Measurements from ENCODE around the gene CCNJL.
A peak's percentile ranks its signal among the peaks of the same experiment; 100 is the strongest.

CCNJL gene

GRCh38 chr5:160278343-160278742 is 34.0 kb downstream of the CCNJL start:
- no peak for DNase-seq
- ChIA-PET POLR2A (no interaction called here), CTCF (no interaction called here)
- Histone ChIP-seq H3K27me3 (replicated peaks in 2 of 5; ENCODE audit: control insufficient read depth in 4 of 5, insufficient read depth in 5 of 5, low read length in 4 of 5) (no peaks in the 10 kb centered on the region), H3K4me3 (ENCODE audit: control insufficient read depth in 1 of 7, extremely low read depth in 1 of 7, insufficient read depth in 4 of 7, low read depth in 2 of 7, low read length in 6 of 7) (no peak overlapping the region), H3K4me1 (ENCODE audit: control extremely low read depth in 1 of 4, control insufficient read depth in 4 of 4, insufficient read depth in 4 of 4, low read length in 3 of 4) (no peaks in the 10 kb centered on the region), H3K27ac (ENCODE audit: insufficient read depth in 1 of 2, low read depth in 1 of 2, low read length in 2 of 2, poor library complexity in 1 of 2, severe bottlenecking in 2 of 2) (no peak overlapping the region), H3K36me3 (ENCODE audit: control insufficient read depth in 4 of 4, insufficient read depth in 4 of 4, low read length in 3 of 4) (no peaks in the 10 kb centered on the region), H3K9me3 (ENCODE audit: control extremely low read depth in 1 of 5, control insufficient read depth in 4 of 5, insufficient read depth in 2 of 5, low read depth in 1 of 5, low read length in 4 of 5) (no peaks in the 10 kb centered on the region)
- WGBS (ENCODE audit: insufficient coverage), result 94% methylated on average over 6 of the region's 7 CpGs

- POLR2A ChIA-PET, result no interaction called here
- no peak overlapping the region for H3K4me3 ChIP-seq (ENCODE audit: control insufficient read depth in 1 of 7, extremely low read depth in 1 of 7, insufficient read depth in 4 of 7, low read depth in 2 of 7, low read length in 6 of 7)
- 61% methylated on average over 5 of the region's 5 CpGs for WGBS (ENCODE audit: insufficient coverage)
- CTCF ChIA-PET, result interaction anchor here (0.6 to 1.0 kb wide), 2 partner anchors 9 to 16 kb away, joined by 3 read pairs; no protein-coding TSS in a partner anchor
- H3K27me3 ChIP-seq (replicated peaks in 2 of 5; ENCODE audit: control insufficient read depth in 4 of 5, insufficient read depth in 5 of 5, low read length in 4 of 5), result no peaks in the 10 kb centered on the region
- no peaks in the 10 kb centered on the region for H3K9me3 ChIP-seq (ENCODE audit: control extremely low read depth in 1 of 5, control insufficient read depth in 4 of 5, insufficient read depth in 2 of 5, low read depth in 1 of 5, low read length in 4 of 5)
- H3K36me3 ChIP-seq (ENCODE audit: control insufficient read depth in 4 of 4, insufficient read depth in 4 of 4, low read length in 3 of 4), result no peaks in the 10 kb centered on the region
- DNase-seq, result no peak
- H3K27ac ChIP-seq (ENCODE audit: insufficient read depth in 1 of 2, low read depth in 1 of 2, low read length in 2 of 2, poor library complexity in 1 of 2, severe bottlenecking in 2 of 2), result no peak overlapping the region
- H3K4me1 ChIP-seq (ENCODE audit: control extremely low read depth in 1 of 4, control insufficient read depth in 4 of 4, insufficient read depth in 4 of 4, low read length in 3 of 4), result peaks cover 8 to 24% (median 18%) of the 10 kb centered on the region in 4 experiments
Measured at GRCh38 chr5:160274483-160274931, 37.9 kb downstream of the CCNJL start.

- Histone ChIP-seq H3K27ac (ENCODE audit: insufficient read depth in 1 of 2, low read depth in 1 of 2, low read length in 2 of 2, poor library complexity in 1 of 2, severe bottlenecking in 2 of 2) (no peak overlapping the region), H3K27me3 (replicated peaks in 2 of 5; ENCODE audit: control insufficient read depth in 4 of 5, insufficient read depth in 5 of 5, low read length in 4 of 5) (no peaks in the 10 kb centered on the region), H3K36me3 (ENCODE audit: control insufficient read depth in 4 of 4, insufficient read depth in 4 of 4, low read length in 3 of 4) (no peaks in the 10 kb centered on the region), H3K4me3 (ENCODE audit: control insufficient read depth in 1 of 7, extremely low read depth in 1 of 7, insufficient read depth in 4 of 7, low read depth in 2 of 7, low read length in 6 of 7) (no peak overlapping the region), H3K9me3 (ENCODE audit: control extremely low read depth in 1 of 5, control insufficient read depth in 4 of 5, insufficient read depth in 2 of 5, low read depth in 1 of 5, low read length in 4 of 5) (no peaks in the 10 kb centered on the region), H3K4me1 (ENCODE audit: control extremely low read depth in 1 of 4, control insufficient read depth in 4 of 4, insufficient read depth in 4 of 4, low read length in 3 of 4) (peaks cover 10 to 37% (median 34%) of the 10 kb centered on the region in 4 experiments)
- ChIA-PET POLR2A (no interaction called here), CTCF (interaction anchor here (1.1 to 1.2 kb wide), 2 partner anchors 9 to 29 kb away, joined by 3 to 5 read pairs; no protein-coding TSS in a partner anchor)
- WGBS (ENCODE audit: insufficient coverage), result 100% methylated on average over 2 of the region's 2 CpGs
- no peak for DNase-seq
Measured at GRCh38 chr5:160272889-160273288, 39.5 kb downstream of the CCNJL start.

GRCh38 chr5:160272264-160272663 is 40.1 kb downstream of the CCNJL start:
- WGBS (ENCODE audit: insufficient coverage), result 100% methylated on average over 3 of the region's 3 CpGs
- H3K4me3 ChIP-seq (ENCODE audit: control insufficient read depth in 1 of 7, extremely low read depth in 1 of 7, insufficient read depth in 4 of 7, low read depth in 2 of 7, low read length in 6 of 7), result no peak overlapping the region
- peaks cover 10 to 37% (median 34%) of the 10 kb centered on the region in 4 experiments for H3K4me1 ChIP-seq (ENCODE audit: control extremely low read depth in 1 of 4, control insufficient read depth in 4 of 4, insufficient read depth in 4 of 4, low read length in 3 of 4)
- H3K9me3 ChIP-seq (ENCODE audit: control extremely low read depth in 1 of 5, control insufficient read depth in 4 of 5, insufficient read depth in 2 of 5, low read depth in 1 of 5, low read length in 4 of 5), result no peaks in the 10 kb centered on the region
- no peak overlapping the region for H3K27ac ChIP-seq (ENCODE audit: insufficient read depth in 1 of 2, low read depth in 1 of 2, low read length in 2 of 2, poor library complexity in 1 of 2, severe bottlenecking in 2 of 2)
- POLR2A ChIA-PET, result interaction anchor here (3.0 kb wide), 1 partner anchor 11 kb away, joined by 10 read pairs; no protein-coding TSS in a partner anchor
- CTCF ChIA-PET, result interaction anchor here (1.0 to 1.4 kb wide), 5 partner anchors 10 to 71 kb away, joined by 3 to 5 read pairs (median 3); partner anchors contain the start of gene FABP6
- no peaks in the 10 kb centered on the region for H3K27me3 ChIP-seq (replicated peaks in 2 of 5; ENCODE audit: control insufficient read depth in 4 of 5, insufficient read depth in 5 of 5, low read length in 4 of 5)
- no peaks in the 10 kb centered on the region for H3K36me3 ChIP-seq (ENCODE audit: control insufficient read depth in 4 of 4, insufficient read depth in 4 of 4, low read length in 3 of 4)
- DNase-seq, result no peak

- no peak overlapping the region for H3K4me3 ChIP-seq (ENCODE audit: control insufficient read depth in 1 of 7, extremely low read depth in 1 of 7, insufficient read depth in 4 of 7, low read depth in 2 of 7, low read length in 6 of 7)
- ChIA-PET POLR2A (interaction anchor here (3.0 kb wide), 1 partner anchor 11 kb away, joined by 10 read pairs; no protein-coding TSS in a partner anchor), CTCF (interaction anchor here (1.0 to 1.4 kb wide), 5 partner anchors 10 to 71 kb away, joined by 3 to 5 read pairs (median 3); partner anchors contain the start of gene FABP6)
- H3K4me1 ChIP-seq (ENCODE audit: control extremely low read depth in 1 of 4, control insufficient read depth in 4 of 4, insufficient read depth in 4 of 4, low read length in 3 of 4), result peaks cover 10 to 37% (median 34%) of the 10 kb centered on the region in 4 experiments
- no peaks in the 10 kb centered on the region for H3K27me3 ChIP-seq (replicated peaks in 2 of 5; ENCODE audit: control insufficient read depth in 4 of 5, insufficient read depth in 5 of 5, low read length in 4 of 5)
- WGBS (ENCODE audit: insufficient coverage), result 13% methylated on average over 2 of the region's 6 CpGs
- H3K27ac ChIP-seq (ENCODE audit: insufficient read depth in 1 of 2, low read depth in 1 of 2, low read length in 2 of 2, poor library complexity in 1 of 2, severe bottlenecking in 2 of 2), result no peak overlapping the region
- no peaks in the 10 kb centered on the region for H3K9me3 ChIP-seq (ENCODE audit: control extremely low read depth in 1 of 5, control insufficient read depth in 4 of 5, insufficient read depth in 2 of 5, low read depth in 1 of 5, low read length in 4 of 5)
- no peaks in the 10 kb centered on the region for H3K36me3 ChIP-seq (ENCODE audit: control insufficient read depth in 4 of 4, insufficient read depth in 4 of 4, low read length in 3 of 4)
- DNase-seq, result no peak
Measured at GRCh38 chr5:160271836-160272235, 40.5 kb downstream of the CCNJL start.

- H3K4me3 ChIP-seq (ENCODE audit: control insufficient read depth in 1 of 7, extremely low read depth in 1 of 7, insufficient read depth in 4 of 7, low read depth in 2 of 7, low read length in 6 of 7), result peak overlapping the region in 1 of 7 experiments; percentile 10
- 30% methylated on average over 2 of the region's 8 CpGs for WGBS (ENCODE audit: insufficient coverage)
- H3K9me3 ChIP-seq (ENCODE audit: control extremely low read depth in 1 of 5, control insufficient read depth in 4 of 5, insufficient read depth in 2 of 5, low read depth in 1 of 5, low read length in 4 of 5), result no peaks in the 10 kb centered on the region
- ChIA-PET POLR2A (interaction anchor here (0.5 to 3.0 kb wide), 3 partner anchors 11 to 45 kb away, joined by 3 to 10 read pairs (median 4); no protein-coding TSS in a partner anchor), CTCF (interaction anchor here (1.0 to 2.3 kb wide), 5 partner anchors 10 to 71 kb away, joined by 3 to 7 read pairs (median 4); partner anchors contain the start of gene FABP6)
- H3K4me1 ChIP-seq (ENCODE audit: control extremely low read depth in 1 of 4, control insufficient read depth in 4 of 4, insufficient read depth in 4 of 4, low read length in 3 of 4), result peaks cover 10 to 37% (median 34%) of the 10 kb centered on the region in 4 experiments
- H3K27me3 ChIP-seq (replicated peaks in 2 of 5; ENCODE audit: control insufficient read depth in 4 of 5, insufficient read depth in 5 of 5, low read length in 4 of 5), result no peaks in the 10 kb centered on the region
- no peak overlapping the region for H3K27ac ChIP-seq (ENCODE audit: insufficient read depth in 1 of 2, low read depth in 1 of 2, low read length in 2 of 2, poor library complexity in 1 of 2, severe bottlenecking in 2 of 2)
- peak in 2 of 3 donors; percentile 49 to 67 for DNase-seq
- H3K36me3 ChIP-seq (ENCODE audit: control insufficient read depth in 4 of 4, insufficient read depth in 4 of 4, low read length in 3 of 4), result no peaks in the 10 kb centered on the region
Measured at GRCh38 chr5:160271396-160271795, 41.0 kb downstream of the CCNJL start.

GRCh38 chr5:160270704-160271103 is 41.7 kb downstream of the CCNJL start:
- Histone ChIP-seq H3K36me3 (ENCODE audit: control insufficient read depth in 4 of 4, insufficient read depth in 4 of 4, low read length in 3 of 4) (no peaks in the 10 kb centered on the region), H3K27me3 (replicated peaks in 2 of 5; ENCODE audit: control insufficient read depth in 4 of 5, insufficient read depth in 5 of 5, low read length in 4 of 5) (no peaks in the 10 kb centered on the region), H3K4me1 (ENCODE audit: control extremely low read depth in 1 of 4, control insufficient read depth in 4 of 4, insufficient read depth in 4 of 4, low read length in 3 of 4) (peaks cover 10 to 40% (median 34%) of the 10 kb centered on the region in 4 experiments), H3K9me3 (ENCODE audit: control extremely low read depth in 1 of 5, control insufficient read depth in 4 of 5, insufficient read depth in 2 of 5, low read depth in 1 of 5, low read length in 4 of 5) (no peaks in the 10 kb centered on the region), H3K27ac (ENCODE audit: insufficient read depth in 1 of 2, low read depth in 1 of 2, low read length in 2 of 2, poor library complexity in 1 of 2, severe bottlenecking in 2 of 2) (no peak overlapping the region), H3K4me3 (ENCODE audit: control insufficient read depth in 1 of 7, extremely low read depth in 1 of 7, insufficient read depth in 4 of 7, low read depth in 2 of 7, low read length in 6 of 7) (no peak overlapping the region)
- 83% methylated on average over 3 of the region's 4 CpGs for WGBS (ENCODE audit: insufficient coverage)
- CTCF ChIA-PET, result interaction anchor here (1.4 to 2.3 kb wide), 2 partner anchors 10 to 72 kb away, joined by 4 to 7 read pairs; no protein-coding TSS in a partner anchor
- POLR2A ChIA-PET, result interaction anchor here (0.5 to 3.0 kb wide), 2 partner anchors 10 to 14 kb away, joined by 3 to 10 read pairs; no protein-coding TSS in a partner anchor
- DNase-seq, result no peak

All from common myeloid progenitor, CD34-positive (primary cell).